H1 (cell line): ENCODE data around the gene HECTD4. TPM values are rescaled to one million over a fixed set of nuclear protein-coding genes. Genes with fewer than 3 reads are reported as not detected.
"Not testable (repeated sequence)": the region's sequence is repeated elsewhere in the genome, so short reads cannot be mapped to it uniquely, and the experiment has no call there.

Experiments used
- CTCF ChIA-PET: fragments of 300-600 bp; sonication (Branson Sonifier 250); formaldehyde crosslinking; loops from one replicate; lab custom pipeline; 2021; ENCODE audit not compliant: partially characterized antibody; lab: Charles Lee
- POLR2A ChIA-PET: fragments of 300-600 bp; sonication (Branson Sonifier 250); formaldehyde crosslinking; loops from one replicate; lab custom pipeline; 2021; ENCODE audit warnings: inconsistent platforms; ENCODE audit not compliant: partially characterized antibody; lab: Charles Lee
- DNase-seq, 2 experiments: peaks; one replicate each; pipeline versions ENCODE4 v3.0.0 to v3.0.0-alpha.2; 2010 to 2022; ENCODE audit warnings: low spot score in 2 of 2, low read depth in 1 of 2, mixed read lengths in 1 of 2
- FAIRE-seq: peaks from 2 replicates; lab custom pipeline; 2011; peaks lifted over from hg19 to GRCh38; lab: Jason Lieb, UNC
- H2AFZ ChIP-seq: 2 replicates; pipeline ENCODE4 v1.8.1; 2012; ENCODE audit warnings: low read length, inconsistent platforms
- H2AK5ac ChIP-seq: 2 replicates; pipeline ENCODE4 v1.6.1; 2013; ENCODE audit warnings: low read depth, low read length
- H2BK120ac ChIP-seq: replicated peaks from 2 replicates; pipeline ENCODE3; 2013; ENCODE audit warnings: low read depth, low read length, inconsistent platforms
- H2BK12ac ChIP-seq: 2 replicates; pipeline ENCODE4 v1.6.1; 2013; ENCODE audit warnings: low read depth, low read length
- H2BK15ac ChIP-seq: 2 replicates; pipeline ENCODE4 v1.6.1; 2013; ENCODE audit warnings: low read length
- H2BK20ac ChIP-seq: 2 replicates; pipeline ENCODE4 v1.6.1; 2013; ENCODE audit warnings: low read length
- H2BK5ac ChIP-seq: 2 replicates; pipeline ENCODE4 v1.6.1; 2013; ENCODE audit warnings: low read depth, low read length
- H3K14ac ChIP-seq: 2 replicates; pipeline ENCODE4 v1.6.1; 2013; ENCODE audit warnings: inconsistent platforms; ENCODE audit not compliant: insufficient read length
- H3K18ac ChIP-seq: 2 replicates; pipeline ENCODE4 v1.6.1; 2013; ENCODE audit warnings: low read length; ENCODE audit errors: extremely low read depth
- H3K23ac ChIP-seq: 2 replicates; pipeline ENCODE4 v1.6.1; 2013; ENCODE audit warnings: inconsistent platforms; ENCODE audit not compliant: insufficient read length
- H3K23me2 ChIP-seq: 2 replicates; pipeline ENCODE4 v1.6.1; 2013; ENCODE audit warnings: low read depth, low read length
- H3K27ac ChIP-seq: 2 replicates; pipeline ENCODE4 v1.6.1; 2011; ENCODE audit warnings: low read depth, low read length, inconsistent platforms
- H3K27me3 ChIP-seq, 4 experiments: replicated peaks in 1 of 4; 1 replicate in 1 of 4; 2 replicates in 3 of 4; pipeline versions ENCODE4 v1.6.1 to v1.8.1; 2011 to 2013; ENCODE audit warnings: low read length in 3 of 4, mild to moderate bottlenecking in 3 of 4, inconsistent platforms in 2 of 4, mixed read lengths in 2 of 4, moderate library complexity in 1 of 4; ENCODE audit not compliant: control insufficient read depth in 3 of 4, insufficient read depth in 3 of 4; ENCODE audit errors: extremely low read depth in 1 of 4
- H3K36me3 ChIP-seq, 4 experiments: 2 replicates each; pipeline versions ENCODE4 v1.6.1 to v1.8.1; 2011 to 2013; ENCODE audit warnings: mild to moderate bottlenecking in 4 of 4, low read length in 3 of 4, moderate library complexity in 2 of 4, control low read depth in 1 of 4, inconsistent platforms in 1 of 4; ENCODE audit not compliant: insufficient read depth in 4 of 4, control insufficient read depth in 2 of 4
- H3K4ac ChIP-seq: replicated peaks from 2 replicates; pipeline ENCODE3; 2013; ENCODE audit warnings: low read length, low read depth, mixed read lengths, inconsistent platforms; ENCODE audit not compliant: insufficient read length
- H3K4me1 ChIP-seq, 4 experiments: replicated peaks in 1 of 4; 1 replicate in 1 of 4; 2 replicates in 3 of 4; pipeline versions ENCODE4 v1.6.1 to v1.8.1; 2011 to 2013; ENCODE audit warnings: low read length in 3 of 4, inconsistent platforms in 2 of 4, mixed read lengths in 1 of 4; ENCODE audit not compliant: insufficient read depth in 4 of 4, control insufficient read depth in 3 of 4
- H3K4me2 ChIP-seq, 2 experiments: 2 replicates each; pipeline versions ENCODE4 v1.6.1 to v1.8.1; 2011 to 2013; ENCODE audit warnings: low read depth in 2 of 2, low read length in 2 of 2, control low read depth in 1 of 2, inconsistent platforms in 1 of 2, mild to moderate bottlenecking in 1 of 2; ENCODE audit not compliant: insufficient read depth in 1 of 2
- H3K4me3 ChIP-seq, 4 experiments: fragments of 200-600, 300-600 bp in 1 of 4; sonication (generic), shearing (Covaris generic), sonication (Bioruptor Twin) in 1 of 4; 2 replicates each; pipeline versions ENCODE4 v1.5.1 to v1.8.1; 2011 to 2016; ENCODE audit warnings: low read length in 4 of 4, low read depth in 3 of 4, control low read depth in 2 of 4, inconsistent platforms in 2 of 4, mild to moderate bottlenecking in 2 of 4, mixed read lengths in 1 of 4, moderate library complexity in 1 of 4; ENCODE audit not compliant: insufficient read depth in 2 of 4; ENCODE audit errors: extremely low read depth in 1 of 4
- H3K56ac ChIP-seq: replicated peaks from 2 replicates; pipeline ENCODE3; 2013; ENCODE audit warnings: low read depth, mild to moderate bottlenecking, mixed read lengths, low read length, inconsistent platforms; ENCODE audit not compliant: insufficient read length
- H3K79me1 ChIP-seq: 2 replicates; pipeline ENCODE4 v1.6.1; 2013; ENCODE audit warnings: low read depth, low read length, control low read depth
- H3K79me2 ChIP-seq, 2 experiments: 2 replicates each; pipeline versions ENCODE4 v1.6.1 to v1.8.1; 2012 to 2013; ENCODE audit warnings: low read length in 2 of 2, mild to moderate bottlenecking in 2 of 2, inconsistent platforms in 1 of 2; ENCODE audit not compliant: insufficient read depth in 2 of 2, control insufficient read depth in 1 of 2
- H3K9ac ChIP-seq, 4 experiments: replicated peaks in 1 of 4; 1 replicate in 1 of 4; 2 replicates in 3 of 4; pipeline versions ENCODE4 v1.6.1 to v1.8.1; 2011 to 2013; ENCODE audit warnings: low read depth in 3 of 4, low read length in 3 of 4, control low read depth in 2 of 4, mild to moderate bottlenecking in 2 of 4, moderate library complexity in 2 of 4, inconsistent platforms in 1 of 4; ENCODE audit errors: extremely low read depth in 1 of 4
- H3K9me3 ChIP-seq, 2 experiments: 2 replicates each; pipeline versions ENCODE4 v1.6.1 to v1.8.1; 2012 to 2013; ENCODE audit warnings: mild to moderate bottlenecking in 2 of 2, moderate library complexity in 2 of 2, control low read depth in 1 of 2, inconsistent platforms in 1 of 2, low read depth in 1 of 2, low read length in 1 of 2, mixed read lengths in 1 of 2; ENCODE audit not compliant: insufficient read depth in 2 of 2
- H4K20me1 ChIP-seq, 2 experiments: replicated peaks in 1 of 2; 2 replicates each; pipeline versions ENCODE3 to v1.8.1; 2011 to 2013; ENCODE audit warnings: inconsistent platforms in 2 of 2, low read length in 2 of 2, mild to moderate bottlenecking in 1 of 2; ENCODE audit not compliant: insufficient read depth in 2 of 2, control insufficient read depth in 1 of 2
- H4K5ac ChIP-seq: 2 replicates; pipeline ENCODE4 v1.6.1; 2013; ENCODE audit warnings: low read length, low read depth, mixed read lengths, inconsistent platforms; ENCODE audit not compliant: insufficient read length
- H4K8ac ChIP-seq: 2 replicates; pipeline ENCODE4 v1.8.0; 2013; ENCODE audit warnings: mild to moderate bottlenecking, moderate library complexity, low read length, inconsistent platforms; ENCODE audit not compliant: insufficient read depth; ENCODE audit errors: extremely low read depth
- H4K91ac ChIP-seq: replicated peaks from 2 replicates; pipeline ENCODE3; 2013; ENCODE audit warnings: low read length, mixed read lengths, inconsistent platforms; ENCODE audit not compliant: insufficient read length
- WGBS, 2 experiments: shearing (Covaris generic) in 1 of 2; methylation state at CpG; one replicate each; pipeline versions ENCODE4 v1.1.6 to v1.1.7; 2013 to 2015; ENCODE audit warnings: low lambda C conversion rate in 2 of 2, mixed read lengths in 2 of 2, inconsistent platforms in 1 of 2, low coverage in 1 of 2, missing lambda C conversion rate in 1 of 2; ENCODE audit not compliant: insufficient replicate concordance in 2 of 2, insufficient coverage in 1 of 2, insufficient read length in 1 of 2; ENCODE audit errors: extremely low coverage in 1 of 2, missing lambda C conversion rate in 1 of 2; 5-methylcytosine and 5-hydroxymethylcytosine counted together
- polyA plus RNA-seq, 7 experiments: library from polyadenylated mRNA; depleted of rRNA in 3 of 7; stranded (reverse) in 5 of 7; unstranded in 2 of 7; fragments of >200 nt in 5 of 7; fragments of 200-250 nt in 2 of 7; gene quantifications; 1 replicate in 5 of 7; 2 replicates in 1 of 7; 4 replicates in 1 of 7; pipeline versions ENCODE4 v1.2.1 to v1.2.3, GENCODE V29; 2011 to 2013; ENCODE audit warnings: missing spikeins in 2 of 7, mixed read lengths in 2 of 7
- total RNA-seq: library from RNA; stranded (reverse); fragmentation: NEBNext Ultra II Directional; extraction: Animal tissue kit (Norgen Biotek cat#: 25700); gene quantifications from 2 replicates; pipeline ENCODE4 v1.2.1, GENCODE V29; 2021

The HECTD4 gene
- total and polyA plus RNA-seq, 2 of the 8 experiments (the other 6 are each of a cell fraction or from before 2014, with no cell fraction given), result 6.5 to 33.7 TPM

GRCh38 chr12:112389922-112390654 is 7.9 kb upstream of the HECTD4 start:
- H3K4me3 ChIP-seq, H2AK5ac ChIP-seq, H4K91ac ChIP-seq, H2BK20ac ChIP-seq, H3K4me2 ChIP-seq, FAIRE-seq, H3K56ac ChIP-seq, H2AFZ ChIP-seq, H4K20me1 ChIP-seq, POLR2A ChIA-PET, H3K27me3 ChIP-seq, H2BK5ac ChIP-seq, H3K4me1 ChIP-seq, H3K27ac ChIP-seq, H2BK12ac ChIP-seq, H3K23ac ChIP-seq, H4K5ac ChIP-seq, H3K79me2 ChIP-seq, H2BK120ac ChIP-seq, H4K8ac ChIP-seq, H2BK15ac ChIP-seq, H3K18ac ChIP-seq, H3K36me3 ChIP-seq, H3K9me3 ChIP-seq, H3K79me1 ChIP-seq, H3K9ac ChIP-seq, H3K23me2 ChIP-seq, H3K14ac ChIP-seq, DNase-seq, H3K4ac ChIP-seq: not testable (repeated sequence)
- 81% methylated on average over 3 of the region's 4 CpGs; no CpG with 5 or more reads in 1 of the 2 experiments for WGBS, 2 experiments
- CTCF ChIA-PET, result interaction anchor here (0.8 kb wide), 1 partner anchor 129 kb away, joined by 3 read pairs; no protein-coding TSS in a partner anchor
